SK-N-SH (cell line): ENCODE data around the gene ZNF804A.

Experiments
- CTCF ChIP-seq: fragments of 200-600 bp; sonication (generic); IDR thresholded peaks from 2 replicates; pipeline ENCODE4 v1.6.1; 2017; ENCODE audit warnings: antibody characterized with exemption, mild to moderate bottlenecking, moderate library complexity
- EZH2phosphoT487 ChIP-seq: fragments of 200-600 bp; sonication (generic); IDR thresholded peaks from 2 replicates; pipeline ENCODE4 v1.6.1; 2017; ENCODE audit warnings: low read depth, mixed run types, mild to moderate bottlenecking, antibody characterized with exemption, moderate library complexity, borderline replicate concordance
- GABPA ChIP-seq: IDR thresholded peaks from 2 replicates; pipeline ENCODE4 v1.4.0; 2012; ENCODE audit warnings: low read depth, mild to moderate bottlenecking
- IRF3 ChIP-seq: fragments of 150-350 bp; IDR thresholded peaks from 2 replicates; pipeline ENCODE4 v1.6.1; 2016; ENCODE audit warnings: mild to moderate bottlenecking, low read depth, low read length
- NFIC ChIP-seq: IDR thresholded peaks from 2 replicates; pipeline ENCODE4 v1.4.0; 2012; ENCODE audit warnings: borderline replicate concordance
- NRF1 ChIP-seq: IDR thresholded peaks from 2 replicates; pipeline ENCODE4 v1.6.1; 2012; ENCODE audit warnings: low read depth, mild to moderate bottlenecking, low read length
- POLR2AphosphoS5 ChIP-seq: IDR thresholded peaks from 2 replicates; pipeline ENCODE4 v1.6.1; 2012; ENCODE audit warnings: low read depth, low read length
- REST ChIP-seq: IDR thresholded peaks from 2 replicates; pipeline ENCODE4 v1.6.1; 2012; ENCODE audit warnings: mild to moderate bottlenecking, low read depth, low read length, moderate library complexity
- TCF12 ChIP-seq: IDR thresholded peaks from 2 replicates; pipeline ENCODE4 v1.4.0; 2012
- USF1 ChIP-seq: IDR thresholded peaks from 2 replicates; pipeline ENCODE4 v1.4.0; 2012; ENCODE audit warnings: low read depth, borderline replicate concordance

GRCh38 chr2:184849516-184849915 is 251.2 kb downstream of the ZNF804A start:
- no peak for TF ChIP-seq GABPA
- no peak for TF ChIP-seq TCF12
- no peak for TF ChIP-seq REST
- TF ChIP-seq POLR2AphosphoS5: no peak
- TF ChIP-seq USF1: no peak
- TF ChIP-seq NRF1: no peak
- TF ChIP-seq EZH2phosphoT487: no peak
- no peak for TF ChIP-seq CTCF
- TF ChIP-seq IRF3: no peak
- TF ChIP-seq NFIC: no peak
